ENCODE results near the gene TSGA10IP. TPM values are rescaled to one million over a fixed set of nuclear protein-coding genes. Genes with fewer than 3 reads are reported as not detected.

Gene TSGA10IP
- total RNA-seq, 1 experiment from 2014 or later, result not detected

DNA sequence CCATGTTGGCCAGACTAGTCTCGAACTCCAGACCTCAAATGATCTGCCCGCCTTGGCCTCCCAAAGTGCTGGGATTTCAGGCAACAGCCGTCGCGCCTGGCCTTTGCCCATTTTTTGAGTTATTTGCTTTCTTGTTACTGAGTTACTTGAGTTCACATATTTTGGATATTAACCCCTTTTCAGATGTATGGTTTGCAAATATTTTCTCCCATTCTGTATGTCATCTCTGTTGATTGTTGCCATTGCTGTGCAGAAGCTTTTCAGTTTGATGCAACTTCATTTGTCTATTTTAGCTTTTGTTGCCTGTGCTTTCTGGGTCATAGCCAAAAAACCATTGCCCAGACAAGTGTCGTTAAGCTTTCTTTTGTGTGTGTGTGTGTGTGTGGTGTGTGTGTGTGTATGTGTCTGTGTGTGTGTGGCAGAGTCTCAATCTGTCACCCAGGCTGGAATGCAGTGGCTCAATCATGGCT, 6.8 kb downstream of the TSGA10IP start:
- Histone ChIP-seq H3F3A (ENCODE audit: insufficient read depth, low read depth) (no peaks in the 10 kb centered on the region), H2AFZ (no peak overlapping the region), H3K27me3 (ENCODE audit: insufficient read depth, low read depth) (0 out of 2 replicates have a peak, but pooled peaks cover 6% of the 10 kb centered on the region), H3K79me2 (ENCODE audit: low read depth) (no peaks in the 10 kb centered on the region), H3K36me3 (ENCODE audit: low read depth) (no peaks in the 10 kb centered on the region), H3K4me2 (no peak overlapping the region), H3K9me3 (ENCODE audit: insufficient read depth, low read depth) (no peaks in the 10 kb centered on the region), H3K9me2 (ENCODE audit: insufficient read depth) (no peaks in the 10 kb centered on the region), H4K20me1 (ENCODE audit: insufficient read depth) (no peaks in the 10 kb centered on the region), H3K4me3 (no peak overlapping the region), H3K27ac (no peak overlapping the region), H3K4me1 (replicated peaks; ENCODE audit: insufficient read depth) (no peaks in the 10 kb centered on the region)
- intact Hi-C loops (cut with micrococcal nuclease; ENCODE audit: unreplicated experiment), result no loop called here
- DNase-seq, result no peak
- no TSS peak for BruUV-seq (replicated peaks)
- ChIA-PET CTCF (interaction anchor here (0.7 kb wide), 1 partner anchor 20 kb away, joined by 6 read pairs; no protein-coding TSS in a partner anchor), POLR2A (ENCODE audit: unreplicated experiment) (no interaction called here)
- TF ChIP-seq, protein P1, sequence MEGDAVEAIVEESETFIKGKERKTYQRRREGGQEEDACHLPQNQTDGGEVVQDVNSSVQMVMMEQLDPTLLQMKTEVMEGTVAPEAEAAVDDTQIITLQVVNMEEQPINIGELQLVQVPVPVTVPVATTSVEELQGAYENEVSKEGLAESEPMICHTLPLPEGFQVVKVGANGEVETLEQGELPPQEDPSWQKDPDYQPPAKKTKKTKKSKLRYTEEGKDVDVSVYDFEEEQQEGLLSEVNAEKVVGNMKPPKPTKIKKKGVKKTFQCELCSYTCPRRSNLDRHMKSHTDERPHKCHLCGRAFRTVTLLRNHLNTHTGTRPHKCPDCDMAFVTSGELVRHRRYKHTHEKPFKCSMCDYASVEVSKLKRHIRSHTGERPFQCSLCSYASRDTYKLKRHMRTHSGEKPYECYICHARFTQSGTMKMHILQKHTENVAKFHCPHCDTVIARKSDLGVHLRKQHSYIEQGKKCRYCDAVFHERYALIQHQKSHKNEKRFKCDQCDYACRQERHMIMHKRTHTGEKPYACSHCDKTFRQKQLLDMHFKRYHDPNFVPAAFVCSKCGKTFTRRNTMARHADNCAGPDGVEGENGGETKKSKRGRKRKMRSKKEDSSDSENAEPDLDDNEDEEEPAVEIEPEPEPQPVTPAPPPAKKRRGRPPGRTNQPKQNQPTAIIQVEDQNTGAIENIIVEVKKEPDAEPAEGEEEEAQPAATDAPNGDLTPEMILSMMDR (conservative IDR thresholded peaks at IDR 0.05), result no peak
- no peak for TF ChIP-seq EZH2 (IDR thresholded peaks at IDR 0.05; ENCODE audit: low read depth)

- Histone ChIP-seq H3K27me3 (ENCODE audit: insufficient read depth, low read depth) (no peaks in the 10 kb centered on the region), H3K4me2 (no peak overlapping the region), H4K20me1 (ENCODE audit: insufficient read depth) (no peaks in the 10 kb centered on the region), H3K27ac (no peak overlapping the region), H3K9me2 (ENCODE audit: insufficient read depth) (no peaks in the 10 kb centered on the region), H3F3A (ENCODE audit: insufficient read depth, low read depth) (no peaks in the 10 kb centered on the region), H3K79me2 (ENCODE audit: low read depth) (no peaks in the 10 kb centered on the region), H3K9me3 (ENCODE audit: insufficient read depth, low read depth) (no peaks in the 10 kb centered on the region), H3K4me1 (replicated peaks; ENCODE audit: insufficient read depth) (no peaks in the 10 kb centered on the region), H3K36me3 (ENCODE audit: low read depth) (no peaks in the 10 kb centered on the region), H3K4me3 (no peak overlapping the region), H2AFZ (no peak overlapping the region)
- no TSS peak for BruUV-seq (replicated peaks)
- ChIA-PET CTCF (no interaction called here), POLR2A (ENCODE audit: unreplicated experiment) (no interaction called here)
- intact Hi-C loops (cut with micrococcal nuclease; ENCODE audit: unreplicated experiment), result no loop called here
- TF ChIP-seq EZH2 (IDR thresholded peaks at IDR 0.05; ENCODE audit: low read depth), result no peak
- TF ChIP-seq, protein P1 (conservative IDR thresholded peaks at IDR 0.05), result no peak
- no peak for DNase-seq
Observed at GRCh38 chr11:65953471-65953870, 8.2 kb downstream of the TSGA10IP start.

DNA sequence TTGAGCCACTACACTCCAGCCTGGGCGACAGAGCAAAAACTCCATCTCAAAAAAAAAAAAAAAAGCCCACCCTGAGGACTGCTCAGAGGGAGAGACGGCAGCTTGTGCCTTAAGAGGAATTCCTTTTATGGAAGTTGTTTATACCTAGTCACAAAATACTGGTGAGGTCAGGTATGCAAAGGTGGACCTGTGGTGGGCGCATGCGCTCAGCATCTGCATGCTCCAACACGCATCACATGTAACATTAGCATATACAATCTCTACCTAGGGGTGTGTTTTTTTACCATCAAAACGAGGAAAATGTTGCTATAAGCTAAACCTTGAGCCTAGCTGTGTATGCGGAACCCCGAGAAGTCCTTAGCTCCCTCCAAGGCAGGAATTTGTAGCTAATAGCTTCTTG, 9.5 kb downstream of the TSGA10IP start:
- Histone ChIP-seq H2AFZ (no peak overlapping the region), H3K4me3 (no peak overlapping the region), H3K9me2 (ENCODE audit: insufficient read depth) (no peaks in the 10 kb centered on the region), H3F3A (ENCODE audit: insufficient read depth, low read depth) (no peaks in the 10 kb centered on the region), H3K4me2 (no peak overlapping the region), H3K27ac (no peak overlapping the region), H3K27me3 (ENCODE audit: insufficient read depth, low read depth) (no peaks in the 10 kb centered on the region), H3K4me1 (replicated peaks; ENCODE audit: insufficient read depth) (no peaks in the 10 kb centered on the region), H3K79me2 (ENCODE audit: low read depth) (no peaks in the 10 kb centered on the region), H3K36me3 (ENCODE audit: low read depth) (no peaks in the 10 kb centered on the region), H3K9me3 (ENCODE audit: insufficient read depth, low read depth) (no peaks in the 10 kb centered on the region), H4K20me1 (ENCODE audit: insufficient read depth) (no peaks in the 10 kb centered on the region)
- BruUV-seq (replicated peaks), result no TSS peak
- intact Hi-C loops (cut with micrococcal nuclease; ENCODE audit: unreplicated experiment), result no loop called here
- DNase-seq, result no peak
- ChIA-PET CTCF (interaction anchor here (0.6 kb wide), 2 partner anchors 56 to 152 kb away, joined by 3 to 11 read pairs; no protein-coding TSS in a partner anchor), POLR2A (ENCODE audit: unreplicated experiment) (no interaction called here)
- TF ChIP-seq, protein P1 (conservative IDR thresholded peaks at IDR 0.05), result no peak
- no peak for TF ChIP-seq EZH2 (IDR thresholded peaks at IDR 0.05; ENCODE audit: low read depth)

Measured in PC-9 (cell line).